ENCODE data around the gene NEK1.

NEK1 gene

DNA sequence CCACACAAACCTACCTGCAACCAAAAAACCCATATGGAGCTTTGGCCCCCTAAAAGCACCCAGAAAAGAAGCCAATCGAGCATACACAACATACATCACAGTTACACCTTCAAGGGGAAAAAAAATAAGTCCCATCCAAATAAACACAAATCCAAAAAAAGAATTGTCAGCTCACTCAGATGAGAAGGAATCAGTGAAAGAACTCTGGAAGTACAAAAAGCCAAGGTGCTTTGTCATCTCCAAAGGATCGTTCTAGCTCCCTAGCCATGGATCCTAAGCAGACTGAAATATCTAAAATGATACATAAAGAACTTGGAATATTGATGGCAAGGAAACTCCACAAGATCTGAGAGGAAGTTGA lies 119.2 kb downstream of the NEK1 start:
- H3K4me3 ChIP-seq (ENCODE audit: low read depth, low read length) = no peak overlapping the region
- TF ChIP-seq, protein P1, sequence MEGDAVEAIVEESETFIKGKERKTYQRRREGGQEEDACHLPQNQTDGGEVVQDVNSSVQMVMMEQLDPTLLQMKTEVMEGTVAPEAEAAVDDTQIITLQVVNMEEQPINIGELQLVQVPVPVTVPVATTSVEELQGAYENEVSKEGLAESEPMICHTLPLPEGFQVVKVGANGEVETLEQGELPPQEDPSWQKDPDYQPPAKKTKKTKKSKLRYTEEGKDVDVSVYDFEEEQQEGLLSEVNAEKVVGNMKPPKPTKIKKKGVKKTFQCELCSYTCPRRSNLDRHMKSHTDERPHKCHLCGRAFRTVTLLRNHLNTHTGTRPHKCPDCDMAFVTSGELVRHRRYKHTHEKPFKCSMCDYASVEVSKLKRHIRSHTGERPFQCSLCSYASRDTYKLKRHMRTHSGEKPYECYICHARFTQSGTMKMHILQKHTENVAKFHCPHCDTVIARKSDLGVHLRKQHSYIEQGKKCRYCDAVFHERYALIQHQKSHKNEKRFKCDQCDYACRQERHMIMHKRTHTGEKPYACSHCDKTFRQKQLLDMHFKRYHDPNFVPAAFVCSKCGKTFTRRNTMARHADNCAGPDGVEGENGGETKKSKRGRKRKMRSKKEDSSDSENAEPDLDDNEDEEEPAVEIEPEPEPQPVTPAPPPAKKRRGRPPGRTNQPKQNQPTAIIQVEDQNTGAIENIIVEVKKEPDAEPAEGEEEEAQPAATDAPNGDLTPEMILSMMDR (IDR thresholded peaks at IDR 0.05; ENCODE audit: insufficient read depth, low read length, missing control alignments) = no peak
- CTCF ChIA-PET = interaction anchor here (0.5 to 7.6 kb wide), 47 partner anchors 11 to 576 kb away, joined by 3 to 115 read pairs (median 3); partner anchors contain the start of genes CBR4 and SH3RF1
- DNase-seq (ENCODE audit: low read depth, low spot score) = no peak
- POLR2A ChIA-PET = no interaction called here

DNA sequence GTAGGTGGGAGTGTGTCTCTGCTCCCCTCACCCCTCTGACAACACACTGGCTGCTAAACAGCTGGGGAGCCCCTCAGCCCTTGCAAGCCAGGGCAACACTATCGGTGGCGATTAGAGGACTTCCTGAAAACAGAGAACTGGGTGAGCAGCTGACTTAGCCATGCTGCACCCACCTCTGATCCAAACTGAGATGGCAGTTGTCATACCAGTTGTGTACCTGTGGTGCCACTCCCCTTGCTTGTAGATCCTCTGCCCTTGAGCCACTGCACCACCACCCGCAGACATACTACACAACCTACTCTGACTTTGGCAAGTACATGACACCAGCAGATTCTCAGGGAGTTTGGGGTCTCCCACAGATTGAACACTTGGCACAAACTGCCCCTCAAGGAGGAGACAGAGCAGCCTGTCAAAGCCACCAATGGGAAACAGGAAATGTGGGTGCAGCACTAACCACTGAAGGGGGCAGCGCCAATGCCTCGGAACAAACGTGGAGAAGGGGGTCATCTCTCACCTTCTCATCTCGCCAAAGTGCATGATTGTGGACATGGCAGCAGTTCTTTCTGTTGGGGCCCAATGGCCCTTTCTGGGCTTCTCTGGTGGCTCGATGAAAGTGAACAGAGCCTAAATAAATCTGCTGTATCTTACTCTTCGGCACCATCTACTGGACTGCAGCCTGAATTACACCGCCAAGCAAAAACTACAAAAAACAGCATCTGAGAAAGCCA lies 119.8 kb downstream of the NEK1 start:
- H3K4me3 ChIP-seq (ENCODE audit: low read depth, low read length) = no peak overlapping the region
- TF ChIP-seq, protein P1 (IDR thresholded peaks at IDR 0.05; ENCODE audit: insufficient read depth, low read length, missing control alignments) = peak; percentile 67
- no peak for DNase-seq (ENCODE audit: low read depth, low spot score)
- POLR2A ChIA-PET = no interaction called here
- CTCF ChIA-PET = interaction anchor here (0.5 to 7.6 kb wide), 45 partner anchors 11 to 575 kb away, joined by 3 to 115 read pairs (median 3); partner anchors contain the start of genes CBR4 and SH3RF1

DNA sequence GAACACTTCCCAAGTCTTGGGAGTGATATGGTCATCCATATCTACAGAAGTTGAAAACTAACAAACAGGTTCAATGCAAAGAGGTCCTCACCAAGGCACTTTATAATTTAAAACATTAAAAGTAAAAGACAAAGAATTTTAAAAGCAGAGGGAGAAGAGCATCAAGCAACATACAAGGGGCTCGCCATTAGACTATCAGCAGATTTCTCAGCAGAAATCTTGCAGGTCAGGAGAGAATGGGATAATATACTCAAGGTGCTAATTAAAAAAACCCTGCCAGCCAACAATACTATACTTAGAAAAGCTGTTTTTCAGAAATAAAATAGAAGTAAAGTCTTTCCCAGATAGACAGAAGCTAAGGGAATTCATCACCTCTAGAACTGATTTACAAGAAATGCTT lies 121.2 kb downstream of the NEK1 start:
- ChIA-PET POLR2A (no interaction called here), CTCF (interaction anchor here (1.3 to 7.6 kb wide), 6 partner anchors 75 to 569 kb away, joined by 4 to 115 read pairs (median 18); partner anchors contain the start of gene CBR4)
- TF ChIP-seq, protein P1 (IDR thresholded peaks at IDR 0.05; ENCODE audit: insufficient read depth, low read length, missing control alignments) = no peak
- no peak overlapping the region for H3K4me3 ChIP-seq (ENCODE audit: low read depth, low read length)
- no peak for DNase-seq (ENCODE audit: low read depth, low spot score)

DNA sequence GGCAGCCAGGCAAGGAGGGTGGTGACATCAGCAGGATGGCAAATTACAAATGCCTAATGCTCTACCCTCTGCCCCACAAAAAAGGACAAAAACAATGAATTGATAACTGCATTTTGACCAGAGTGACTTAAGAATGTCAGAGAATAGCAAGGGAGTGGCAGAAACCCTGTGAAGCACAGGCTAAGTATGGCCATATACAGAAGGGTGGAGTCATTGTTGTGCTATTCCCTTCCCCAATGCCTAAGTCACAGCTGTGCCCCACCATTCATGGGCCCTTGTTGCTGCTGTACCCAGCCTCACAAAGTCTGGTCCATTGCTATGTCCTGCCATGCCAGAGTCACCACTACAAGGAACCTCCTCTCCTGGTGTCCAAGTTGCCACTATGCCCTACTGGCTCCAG lies 123.1 kb downstream of the NEK1 start:
- ChIA-PET CTCF (interaction anchor here (0.7 to 7.6 kb wide), 6 partner anchors 25 to 567 kb away, joined by 3 to 115 read pairs (median 10); partner anchors contain the start of gene CBR4), POLR2A (no interaction called here)
- no peak for DNase-seq (ENCODE audit: low read depth, low spot score)
- H3K4me3 ChIP-seq (ENCODE audit: low read depth, low read length) = no peak overlapping the region
- TF ChIP-seq, protein P1 (IDR thresholded peaks at IDR 0.05; ENCODE audit: insufficient read depth, low read length, missing control alignments) = no peak

DNA sequence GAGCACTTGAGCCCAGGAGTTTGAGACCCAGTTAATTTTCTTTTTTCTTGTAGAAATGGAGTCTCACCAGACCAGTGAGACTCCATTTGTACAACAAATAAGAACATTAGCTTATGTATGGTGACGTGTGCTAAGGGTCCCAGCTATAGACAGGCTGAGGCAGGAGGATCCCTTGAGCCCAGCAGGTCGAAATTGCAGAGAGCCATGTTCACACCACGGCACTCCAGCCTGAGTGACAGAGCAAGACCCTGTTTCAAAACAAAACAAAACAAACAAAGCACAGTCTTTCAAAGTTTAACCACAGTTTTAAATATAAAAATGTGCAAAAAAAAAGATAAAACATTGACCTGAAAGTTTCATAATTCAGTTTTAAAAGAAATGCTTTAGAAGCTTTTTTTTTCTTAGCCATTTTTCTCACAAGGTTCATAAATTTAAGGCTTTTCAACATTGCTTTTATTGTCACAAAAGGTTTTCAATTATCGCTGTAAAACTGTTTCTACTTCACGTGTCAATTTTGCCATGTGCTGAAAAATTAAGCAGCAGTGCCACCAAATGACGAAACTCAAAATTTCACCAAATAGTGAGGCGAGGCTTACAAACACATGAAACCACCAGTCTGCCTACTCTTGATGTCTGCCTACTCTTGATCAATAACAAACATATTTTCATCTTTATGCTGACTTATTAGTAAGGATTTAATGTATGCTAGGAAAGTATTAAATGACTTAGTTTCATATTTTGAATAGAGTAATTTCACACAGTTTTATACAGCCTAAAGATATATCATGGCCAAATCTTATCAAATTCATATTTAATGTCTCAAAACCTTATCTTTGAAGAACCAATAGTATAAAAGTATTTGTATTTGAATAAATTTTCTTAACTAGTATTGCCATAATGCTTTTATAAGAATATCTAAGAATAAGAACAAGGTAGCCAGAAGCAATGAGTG lies 126.3 kb downstream of the NEK1 start:
- no peak overlapping the region for H3K4me3 ChIP-seq (ENCODE audit: low read depth, low read length)
- no peak for DNase-seq (ENCODE audit: low read depth, low spot score)
- POLR2A ChIA-PET = interaction anchor here (1.0 to 1.3 kb wide), 2 partner anchors 214 to 476 kb away, joined by 6 to 7 read pairs; partner anchors contain the start of gene CBR4
- TF ChIP-seq, protein P1 (IDR thresholded peaks at IDR 0.05; ENCODE audit: insufficient read depth, low read length, missing control alignments) = peak; percentile 41
- CTCF ChIA-PET = interaction anchor here (0.6 to 1.8 kb wide), 44 partner anchors 13 to 1104 kb away, joined by 3 to 26 read pairs (median 5); partner anchors contain the start of genes CBR4 and SH3RF1

All from AG04449 (cell line).